ENCODE data around the gene SNED1. TPM values are rescaled to one million over a fixed set of nuclear protein-coding genes. Genes with fewer than 3 reads are reported as not detected.

SNED1 gene
- total and polyA plus RNA-seq, 2 experiments from 2014 or later: 1.5 to 2.8 TPM

GRCh38 chr2:240960971-240961876, 37.2 kb upstream of the SNED1 start:
- Histone ChIP-seq H4K20me1 (replicated peaks; ENCODE audit: insufficient read depth) (no peaks in the 10 kb centered on the region), H3K36me3 (ENCODE audit: insufficient read depth) (no peaks in the 10 kb centered on the region), H3K9me2 (ENCODE audit: insufficient read depth) (no peaks in the 10 kb centered on the region), H3K4me1 (ENCODE audit: insufficient read depth) (no peaks in the 10 kb centered on the region), H2AFZ (no peak overlapping the region), H3K79me2 (replicated peaks; ENCODE audit: insufficient read depth) (no peaks in the 10 kb centered on the region), H3K27me3 (ENCODE audit: insufficient read depth) (no peaks in the 10 kb centered on the region), H3F3A (replicated peaks; ENCODE audit: low read depth) (0 out of 2 replicates have a peak, but pooled peaks cover 5% of the 10 kb centered on the region), H3K4me3 (no peak overlapping the region), H3K27ac (ENCODE audit: low read depth) (no peak overlapping the region), H3K4me2 (no peak overlapping the region)
- H3K4me1 Mint-ChIP-seq: no peaks in the 10 kb centered on the region; the same call in 1 of the 3 replicates
- no peaks in the 10 kb centered on the region for H3K9me3 Mint-ChIP-seq
- DNase-seq (ENCODE audit: low spot score): no peak
- peaks cover 8% of the 10 kb centered on the region for H3K27me3 Mint-ChIP-seq (ENCODE audit: insufficient read depth, low read depth, poor library complexity)
- TF ChIP-seq ZNF114 (CRISPR knock-in tag; IDR thresholded peaks at IDR 0.05): no peak
- no peaks in the 10 kb centered on the region for H3K36me3 Mint-ChIP-seq (ENCODE audit: low read depth)
- no peak overlapping the region for H3K27ac Mint-ChIP-seq
- no peak for ATAC-seq
- no peak overlapping the region for H3K4me3 Mint-ChIP-seq

GRCh38 chr2:240961910-240962299, 36.5 kb upstream of the SNED1 start:
- peaks cover 6% of the 10 kb centered on the region for H3K27me3 Mint-ChIP-seq (ENCODE audit: insufficient read depth, low read depth, poor library complexity)
- no peak for ATAC-seq
- no peak overlapping the region for H3K4me3 Mint-ChIP-seq
- Histone ChIP-seq H4K20me1 (replicated peaks; ENCODE audit: insufficient read depth) (no peaks in the 10 kb centered on the region), H3K27me3 (ENCODE audit: insufficient read depth) (no peaks in the 10 kb centered on the region), H3K79me2 (replicated peaks; ENCODE audit: insufficient read depth) (no peaks in the 10 kb centered on the region), H3K9me2 (ENCODE audit: insufficient read depth) (no peaks in the 10 kb centered on the region), H3F3A (replicated peaks; ENCODE audit: low read depth) (0 out of 2 replicates have a peak, but pooled peaks cover 5% of the 10 kb centered on the region), H3K4me1 (ENCODE audit: insufficient read depth) (no peaks in the 10 kb centered on the region), H3K4me3 (no peak overlapping the region), H3K27ac (ENCODE audit: low read depth) (no peak overlapping the region), H3K36me3 (ENCODE audit: insufficient read depth) (no peaks in the 10 kb centered on the region), H3K4me2 (no peak overlapping the region), H2AFZ (no peak overlapping the region)
- no peaks in the 10 kb centered on the region for H3K9me3 Mint-ChIP-seq
- no peaks in the 10 kb centered on the region; the same call in 1 of the 3 replicates for H3K4me1 Mint-ChIP-seq
- no peaks in the 10 kb centered on the region for H3K36me3 Mint-ChIP-seq (ENCODE audit: low read depth)
- DNase-seq (ENCODE audit: low spot score): no peak
- no peak overlapping the region for H3K27ac Mint-ChIP-seq
- TF ChIP-seq EZH2 (IDR thresholded peaks at IDR 0.05; ENCODE audit: low read depth, unreplicated experiment) (no peak), ZNF462 (CRISPR knock-in tag; IDR thresholded peaks at IDR 0.05) (no peak), EZH2phosphoT487 (IDR thresholded peaks at IDR 0.05; ENCODE audit: unreplicated experiment) (no peak), CTCF (conservative IDR thresholded peaks at IDR 0.05; ENCODE audit: low read depth in 2 of 2) (no peak), REST (IDR thresholded peaks at IDR 0.05; ENCODE audit: unreplicated experiment) (no peak), STAT1 (IDR thresholded peaks at IDR 0.05; ENCODE audit: unreplicated experiment) (no peak), ZNF331 (CRISPR knock-in tag; IDR thresholded peaks at IDR 0.05; ENCODE audit: low read depth) (no peak), CREB1 (CRISPR knock-in tag; IDR thresholded peaks at IDR 0.05; ENCODE audit: low read depth) (no peak)

All from GM23338 (cell line).